CD4-positive, alpha-beta T cell treated with Interferon alpha-2 for 1 hour (primary cell): ENCODE measurements around the gene CCR5.
A peak's percentile ranks its signal among the peaks of the same experiment; 100 is the strongest.
"Not testable (repeated sequence)": the region's sequence is repeated elsewhere in the genome, so short reads cannot be mapped to it uniquely, and the experiment has no call there.

ENCODE experiments used
- DNase-seq, 2 donors: peaks; one replicate each; pipeline ENCODE4 v3.0.0-alpha.2; 2020 to 2022

Gene CCR5

GRCh38 chr3:46388847-46389246 lies 18.1 kb downstream of the CCR5 start:
- not testable (repeated sequence) for DNase-seq

DNA sequence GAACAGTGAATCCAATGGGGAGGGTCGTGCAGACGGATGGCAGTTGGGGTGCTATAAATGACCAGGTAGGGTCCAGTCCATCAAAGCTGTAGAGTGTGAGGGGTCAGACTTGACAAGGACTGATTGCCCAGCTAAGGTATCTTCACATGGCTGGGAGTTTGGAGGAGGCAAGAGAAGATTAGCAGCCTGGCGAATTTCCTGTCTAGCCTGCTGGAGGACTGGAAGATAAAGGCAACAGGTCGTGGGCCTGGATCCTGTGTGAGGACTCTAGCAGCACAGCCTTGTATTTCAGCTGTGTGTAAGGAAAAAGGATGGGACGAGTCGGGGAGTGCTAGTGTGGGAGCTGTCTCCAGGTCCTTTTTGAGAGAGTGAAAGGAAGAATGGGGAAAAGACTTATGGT lies 18.6 kb downstream of the CCR5 start:
- no peak for DNase-seq

DNA sequence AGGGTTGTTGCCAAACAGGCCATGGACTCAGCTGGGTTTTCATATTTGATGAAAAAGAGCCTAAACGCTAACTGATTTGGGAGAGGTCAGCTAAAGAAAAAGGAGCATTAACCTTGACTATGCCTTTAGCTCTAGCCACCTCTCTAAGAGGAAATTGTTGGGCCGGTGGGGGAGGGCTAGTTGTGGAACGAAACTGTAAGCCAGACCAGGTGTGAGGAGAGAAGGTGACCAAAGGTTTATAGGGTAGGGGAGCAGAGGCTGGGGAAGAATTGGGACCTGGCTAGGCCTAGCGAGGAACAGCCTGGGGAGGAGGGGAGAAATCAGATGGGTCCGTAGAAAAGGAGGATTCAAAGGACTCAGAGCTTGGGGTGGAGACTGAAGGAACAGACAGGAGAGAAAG lies 20.8 kb downstream of the CCR5 start:
- not testable (repeated sequence) for DNase-seq

DNA sequence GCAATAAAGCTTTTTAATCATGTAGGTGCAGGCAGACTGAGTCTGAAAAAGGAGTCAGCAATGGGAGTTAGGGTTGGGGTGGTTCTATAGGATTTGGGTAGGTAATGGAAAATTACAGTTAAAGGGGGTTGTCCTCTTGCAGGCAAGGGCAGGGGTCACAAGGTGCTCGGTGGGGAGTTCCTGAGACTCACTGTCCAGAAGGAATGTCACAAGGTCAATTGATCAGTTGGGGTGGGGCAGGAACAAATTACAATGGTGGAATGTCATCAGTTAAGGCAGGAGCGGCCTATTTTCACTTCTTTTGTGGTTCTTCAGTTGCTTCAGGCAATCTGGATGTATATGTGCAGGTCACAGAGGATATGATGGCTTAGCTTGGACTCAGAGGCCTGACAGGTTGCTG lies 22.3 kb downstream of the CCR5 start:
- no peak for DNase-seq

GRCh38 chr3:46393554-46394434 lies 23.0 kb downstream of the CCR5 start:
- no peak for DNase-seq

DNA sequence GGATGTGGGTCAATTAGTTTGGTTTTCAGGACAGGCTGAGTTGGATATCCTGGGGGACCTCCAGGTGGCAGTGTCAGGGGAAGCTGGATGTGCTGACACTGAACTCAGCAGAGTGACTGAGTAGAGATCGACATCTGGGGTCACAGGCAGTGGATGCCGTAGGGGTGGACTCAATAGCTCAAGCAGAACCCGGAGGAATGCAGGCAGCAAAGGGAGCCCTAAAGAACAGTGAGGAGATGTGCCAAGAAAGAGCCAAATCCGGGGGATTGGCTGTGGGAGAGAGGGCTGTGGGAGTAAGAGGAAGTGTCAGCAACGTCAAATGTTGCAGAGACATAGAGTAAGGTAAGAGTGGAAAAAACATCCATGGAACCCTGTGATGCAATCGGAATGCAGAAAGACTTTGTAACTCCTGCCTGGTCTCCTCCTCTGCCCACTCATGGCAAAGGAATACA lies 24.5 kb downstream of the CCR5 start:
- no peak for DNase-seq

DNA sequence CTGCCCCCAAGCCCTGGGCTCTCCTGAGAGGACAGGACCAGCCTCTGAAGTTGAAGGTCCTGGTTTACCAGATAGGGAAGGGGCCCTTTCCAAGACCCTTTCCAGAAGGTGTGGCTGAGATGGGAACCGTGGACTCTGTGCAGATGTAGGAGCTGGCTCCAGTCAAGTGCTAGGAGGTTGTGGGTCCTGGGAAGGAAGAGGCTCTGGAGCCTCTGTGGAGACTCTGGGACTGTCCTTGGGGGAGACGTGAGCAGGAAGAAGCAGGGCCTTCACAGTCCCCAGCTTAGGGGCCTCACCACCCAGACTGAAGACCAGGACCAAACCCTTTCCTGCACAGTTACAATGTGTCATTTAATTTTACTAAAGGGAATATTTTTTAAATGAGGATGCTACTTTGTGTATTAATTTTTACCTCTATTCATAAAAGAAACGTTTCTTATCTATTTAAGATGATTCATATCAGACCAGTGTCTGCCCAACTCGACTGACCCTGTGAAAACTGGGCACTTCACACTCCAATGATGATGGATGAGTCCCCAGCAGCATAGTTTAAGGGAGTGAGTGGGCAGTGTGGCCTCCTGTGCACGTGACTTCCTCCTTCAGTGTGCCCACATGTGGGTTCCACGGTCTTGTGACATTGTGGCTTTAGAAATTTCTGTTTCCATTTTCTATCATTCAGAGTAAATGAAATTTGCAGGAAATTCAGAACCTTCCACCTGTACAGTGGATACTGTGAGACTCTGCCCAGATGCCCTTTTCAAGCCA lies 25.2 kb downstream of the CCR5 start:
- peak in 1 of 2 donors; percentile 39 for DNase-seq

DNA sequence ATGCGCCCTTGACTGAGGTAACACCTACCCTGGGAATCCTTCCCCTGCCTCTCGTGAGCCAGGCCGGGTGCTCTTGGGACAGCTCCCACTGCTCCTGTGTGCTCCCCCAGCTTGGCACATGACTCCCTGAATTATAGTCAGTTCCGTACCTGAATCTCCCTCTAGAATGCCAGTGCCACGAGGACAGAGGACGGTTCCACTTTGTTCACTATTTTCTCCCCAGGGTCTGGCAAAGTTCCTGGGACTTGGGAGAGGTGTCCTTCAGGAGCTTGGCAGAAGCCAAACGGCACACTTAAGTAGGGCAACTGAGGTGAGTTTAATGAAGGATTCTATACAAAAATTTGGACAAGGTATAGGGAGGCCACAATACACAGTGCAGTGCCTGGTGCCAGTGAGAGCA lies 26.4 kb downstream of the CCR5 start:
- no peak for DNase-seq

- DNase-seq = no peak
These were observed 27.6 kb downstream of the CCR5 start for GRCh38 chr3:46398186-46398955.

DNA sequence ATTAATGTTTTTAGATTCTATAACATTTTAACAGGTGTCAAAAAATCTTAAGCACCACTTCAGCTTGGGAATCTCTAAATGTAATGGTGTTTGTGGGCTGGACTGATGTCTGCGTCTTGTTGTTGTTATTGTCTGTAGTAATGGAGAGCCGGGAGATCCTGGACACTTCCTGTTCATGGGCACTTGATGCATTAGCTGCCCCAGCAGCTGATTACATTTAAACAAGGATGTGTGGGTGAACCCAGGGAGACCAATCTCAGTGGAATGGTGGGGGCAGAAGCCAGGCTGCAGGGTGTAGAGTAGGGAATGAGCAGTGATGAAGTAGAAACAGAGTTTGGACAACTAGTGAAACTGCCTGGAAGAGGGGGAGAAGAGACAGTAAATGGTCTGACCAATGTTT lies 28.4 kb downstream of the CCR5 start:
- no peak for DNase-seq

- no peak for DNase-seq
These were observed 28.8 kb downstream of the CCR5 start for GRCh38 chr3:46399557-46399956.

- no peak for DNase-seq
These were observed 29.4 kb downstream of the CCR5 start for GRCh38 chr3:46400000-46400734.

DNA sequence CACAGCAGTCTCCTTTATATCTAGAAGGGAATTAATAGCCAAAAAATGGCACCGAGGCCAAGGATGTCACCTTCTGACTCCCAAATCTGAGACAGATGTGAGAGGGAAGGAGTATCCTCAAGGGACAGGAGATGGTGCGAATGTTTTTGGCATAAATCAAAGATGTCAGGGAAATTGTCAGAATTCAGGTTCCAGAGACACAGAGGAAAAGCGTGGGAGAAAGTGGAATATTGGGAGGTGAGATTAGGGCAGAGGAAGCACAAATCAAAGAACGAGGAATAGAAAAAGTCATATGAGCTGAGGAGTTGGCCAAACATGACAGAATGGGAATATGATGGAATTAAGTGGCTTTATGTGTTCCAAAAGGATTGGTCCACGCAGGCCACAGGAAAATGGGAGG lies 30.1 kb downstream of the CCR5 start:
- no peak for DNase-seq

DNA sequence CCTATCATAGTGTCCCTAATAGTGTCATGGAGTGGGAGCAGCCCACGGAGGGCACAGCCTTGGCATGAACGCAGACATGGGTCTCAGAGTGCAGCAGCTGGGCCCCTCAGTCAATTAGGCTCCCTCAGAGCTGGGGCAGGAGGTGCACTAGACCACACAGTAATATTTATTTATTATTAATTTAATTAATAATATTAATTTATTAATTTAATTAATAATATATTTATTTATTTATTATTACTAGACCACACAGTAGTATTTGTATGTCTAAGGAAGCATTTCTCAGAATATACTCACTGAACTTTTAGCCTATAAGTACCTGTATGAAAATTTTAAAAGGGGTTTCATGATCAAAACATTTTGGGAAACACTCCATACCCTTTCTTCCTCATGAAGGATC lies 30.8 kb downstream of the CCR5 start:
- no peak for DNase-seq

- not testable (repeated sequence) for DNase-seq
These were observed 32.2 kb downstream of the CCR5 start for GRCh38 chr3:46402902-46403301.

GRCh38 chr3:46405301-46406019 lies 34.7 kb downstream of the CCR5 start:
- DNase-seq = peak in 1 of 2 donors; percentile 56

- peak in 1 of 2 donors; percentile 77 for DNase-seq
These were observed 35.7 kb downstream of the CCR5 start for GRCh38 chr3:46406443-46406787.

- DNase-seq = peak; percentile 65 to 78
These were observed 36.3 kb downstream of the CCR5 start, which contains the start of the genes CCR5AS and CCRL2 for GRCh38 chr3:46406788-46407611. CCR5AS (minus strand) TSS chr3:46407066. CCRL2 (plus strand) TSS chr3:46407259; CDS start chr3:46408080, 821 bp downstream.

DNA sequence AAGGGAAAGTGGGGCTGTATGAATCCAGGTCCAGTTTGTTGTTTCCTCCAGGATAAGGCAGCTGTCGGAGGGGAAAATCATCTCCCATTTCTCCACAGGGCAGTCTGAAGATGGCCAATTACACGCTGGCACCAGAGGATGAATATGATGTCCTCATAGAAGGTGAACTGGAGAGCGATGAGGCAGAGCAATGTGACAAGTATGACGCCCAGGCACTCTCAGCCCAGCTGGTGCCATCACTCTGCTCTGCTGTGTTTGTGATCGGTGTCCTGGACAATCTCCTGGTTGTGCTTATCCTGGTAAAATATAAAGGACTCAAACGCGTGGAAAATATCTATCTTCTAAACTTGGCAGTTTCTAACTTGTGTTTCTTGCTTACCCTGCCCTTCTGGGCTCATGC lies 37.2 kb downstream of the CCR5 start:
- DNase-seq = no peak

DNA sequence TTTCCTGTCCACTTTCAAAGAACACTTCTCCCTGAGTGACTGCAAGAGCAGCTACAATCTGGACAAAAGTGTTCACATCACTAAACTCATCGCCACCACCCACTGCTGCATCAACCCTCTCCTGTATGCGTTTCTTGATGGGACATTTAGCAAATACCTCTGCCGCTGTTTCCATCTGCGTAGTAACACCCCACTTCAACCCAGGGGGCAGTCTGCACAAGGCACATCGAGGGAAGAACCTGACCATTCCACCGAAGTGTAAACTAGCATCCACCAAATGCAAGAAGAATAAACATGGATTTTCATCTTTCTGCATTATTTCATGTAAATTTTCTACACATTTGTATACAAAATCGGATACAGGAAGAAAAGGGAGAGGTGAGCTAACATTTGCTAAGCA lies 38.1 kb downstream of the CCR5 start:
- no peak for DNase-seq
